ENCODE measurements around the gene AK6.

AK6 gene

DNA sequence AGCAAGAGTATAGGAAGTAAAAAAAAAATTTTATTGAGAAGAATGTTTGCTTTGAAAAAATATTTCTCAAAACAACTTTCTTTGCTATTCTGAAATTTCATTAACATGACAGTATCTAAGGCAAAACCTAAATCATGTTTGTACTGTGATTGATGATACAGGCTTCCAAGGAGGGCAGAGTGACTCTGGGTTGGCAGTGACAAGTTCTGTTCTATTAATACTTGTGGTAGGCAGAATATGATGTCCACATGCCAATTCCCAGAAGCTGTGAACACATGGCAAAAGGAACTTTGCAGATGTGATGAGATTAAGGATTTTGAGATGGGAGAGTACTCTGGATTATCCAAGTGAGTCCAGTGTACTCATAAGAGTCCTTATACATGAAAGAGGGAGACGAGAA, 53.3 kb downstream of the AK6 start:
- H3K4me3 ChIP-seq (ENCODE audit: low read length) = no peak overlapping the region
- no peak for TF ChIP-seq ZNF274 (IDR thresholded peaks at IDR 0.05; ENCODE audit: low read depth, low read length)

DNA sequence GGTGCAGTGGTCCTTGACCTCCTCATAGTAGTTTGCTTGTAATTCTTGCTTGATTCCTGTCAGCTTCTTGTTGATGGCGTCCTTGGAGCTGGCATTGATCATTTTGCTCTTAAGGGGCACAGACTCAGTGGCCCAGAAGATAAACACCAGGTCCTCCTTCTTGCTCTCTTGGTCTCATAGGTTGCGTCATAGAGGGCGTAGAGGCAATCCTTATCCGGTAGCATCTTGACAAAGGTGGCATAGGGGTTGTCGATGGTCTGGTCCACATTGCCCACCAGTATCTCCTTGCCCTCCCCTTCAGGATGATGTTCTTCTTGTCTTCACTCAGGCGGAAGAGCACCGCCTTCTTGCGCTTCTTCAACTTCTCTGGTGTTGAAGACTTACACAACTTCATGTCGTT, 55.9 kb downstream of the AK6 start:
- no peak for TF ChIP-seq ZNF274 (IDR thresholded peaks at IDR 0.05; ENCODE audit: low read depth, low read length)
- H3K4me3 ChIP-seq (ENCODE audit: low read length) = no peak overlapping the region

DNA sequence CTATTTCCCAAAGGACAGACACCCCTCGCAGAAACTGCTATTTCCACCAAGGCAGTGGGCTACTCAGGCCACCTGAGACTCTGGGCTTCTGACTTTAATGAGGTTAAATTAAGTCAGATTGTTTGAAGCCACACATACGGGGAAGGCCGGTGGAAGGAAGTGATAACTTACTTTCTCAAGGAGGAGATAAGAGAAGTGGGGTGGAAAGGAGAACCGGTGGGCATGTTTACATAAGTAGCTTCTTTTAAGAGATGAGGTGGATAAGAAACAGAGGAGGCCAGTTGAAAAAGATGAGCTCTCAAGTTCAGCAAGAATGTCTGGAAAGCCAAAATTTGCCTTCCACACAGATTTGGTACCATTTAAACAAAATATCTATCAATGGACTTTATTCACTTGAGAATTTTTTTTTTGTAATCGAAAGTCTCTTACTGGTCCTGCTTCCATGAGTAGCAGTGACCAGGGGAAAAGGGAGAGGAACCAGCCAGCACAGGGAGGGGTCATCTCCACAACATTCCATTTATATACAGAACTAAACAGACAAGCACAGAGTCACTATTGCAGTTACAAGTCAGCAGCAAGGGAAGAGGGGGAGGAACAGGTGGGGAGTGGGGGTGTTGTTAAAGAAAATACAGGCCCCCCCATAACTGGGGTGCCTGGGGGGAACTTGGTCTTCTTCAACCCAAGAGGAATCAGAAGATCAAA, 56.7 kb downstream of the AK6 start:
- TF ChIP-seq ZNF274 (IDR thresholded peaks at IDR 0.05; ENCODE audit: low read depth, low read length) = no peak
- no peak overlapping the region for H3K4me3 ChIP-seq (ENCODE audit: low read length)

DNA sequence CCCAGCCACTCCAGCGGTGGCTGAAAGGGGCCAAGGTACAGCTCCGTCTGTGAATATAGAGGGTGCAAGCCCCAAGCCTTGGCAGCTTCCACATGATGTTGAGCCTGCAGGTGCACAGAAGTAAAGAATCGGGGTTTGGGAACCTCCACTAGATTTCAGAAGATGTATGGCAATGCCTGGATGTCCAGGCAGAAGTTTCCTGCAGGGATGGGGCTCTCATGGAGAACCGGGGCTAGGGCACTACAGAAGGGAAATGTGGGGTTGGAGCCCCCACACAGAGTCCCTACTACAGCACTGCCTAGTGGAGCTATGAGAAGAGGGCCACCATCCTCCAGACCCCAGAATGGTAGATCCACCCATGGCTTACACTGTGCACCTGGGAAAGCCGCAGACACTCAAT, 59.9 kb downstream of the AK6 start:
- H3K4me3 ChIP-seq (ENCODE audit: low read length) = no peak overlapping the region
- TF ChIP-seq ZNF274 (IDR thresholded peaks at IDR 0.05; ENCODE audit: low read depth, low read length) = no peak

DNA sequence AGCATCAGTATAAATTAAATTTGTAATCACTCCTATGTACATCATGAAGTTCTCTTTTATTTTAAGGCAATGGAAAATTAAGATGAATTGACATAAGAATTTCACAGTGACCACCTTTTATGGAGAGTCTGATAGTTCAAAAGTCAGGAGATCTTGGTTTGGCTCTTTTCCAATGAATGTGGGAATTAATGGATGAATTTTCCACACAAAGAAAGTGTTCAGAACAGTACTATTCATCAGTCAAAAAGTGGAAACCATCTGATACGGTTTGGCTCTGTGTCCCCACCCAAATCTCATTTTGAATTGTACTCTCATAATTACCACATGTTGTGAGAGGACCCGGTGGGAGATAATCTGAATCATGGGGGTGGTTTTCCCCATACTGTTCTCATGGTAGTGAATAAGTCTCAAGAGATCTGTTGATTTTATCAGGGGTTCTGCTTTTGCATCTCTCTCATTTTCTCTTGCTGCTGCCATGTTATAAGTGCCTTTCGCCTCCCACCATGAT, 61.2 kb downstream of the AK6 start:
- TF ChIP-seq ZNF274 (IDR thresholded peaks at IDR 0.05; ENCODE audit: low read depth, low read length) = no peak
- no peak overlapping the region for H3K4me3 ChIP-seq (ENCODE audit: low read length)

DNA sequence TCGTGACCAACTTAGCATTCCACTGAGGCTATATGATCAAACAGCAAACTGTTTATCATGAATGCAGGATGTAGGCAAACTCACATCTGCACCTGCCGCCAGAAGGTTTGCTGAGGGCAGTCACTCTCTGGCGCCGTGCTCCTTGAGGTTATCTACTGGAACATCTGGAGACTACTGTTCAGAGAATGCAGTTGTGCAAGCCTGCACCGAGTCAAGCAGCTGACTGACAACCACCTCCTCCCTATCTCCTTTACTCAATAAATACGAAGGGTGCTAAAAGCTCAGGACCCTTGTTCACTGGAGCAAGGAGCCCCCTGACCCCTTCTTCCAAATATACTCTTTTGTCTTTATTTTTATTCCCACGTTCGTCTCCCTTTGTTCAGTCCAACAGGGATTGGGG, 63.8 kb downstream of the AK6 start:
- H3K4me3 ChIP-seq (ENCODE audit: low read length) = no peak overlapping the region
- TF ChIP-seq ZNF274 (IDR thresholded peaks at IDR 0.05; ENCODE audit: low read depth, low read length) = no peak
